Neural cell (in vitro differentiated cells): ENCODE measurements around the gene HRH4. TPM values are rescaled to one million over a fixed set of nuclear protein-coding genes. Genes with fewer than 3 reads are reported as not detected.

Experiments
- H2AFZ ChIP-seq: fragments of 200-600, 300-800 bp; sonication (generic), shearing (Covaris generic); 2 replicates; pipeline ENCODE4 v1.6.0; 2014; ENCODE audit warnings: low read depth, mild to moderate bottlenecking, antibody characterized with exemption, low read length, moderate library complexity
- H3F3A ChIP-seq: fragments of 200-600 bp; shearing (Covaris generic); 2 replicates; pipeline ENCODE4 v1.6.1; 2016; ENCODE audit warnings: mild to moderate bottlenecking, moderate library complexity, mixed read lengths, antibody characterized with exemption, low read length; ENCODE audit not compliant: insufficient read depth, poor library complexity, severe bottlenecking
- H3K27ac ChIP-seq: fragments of 200-600, 300-800 bp; sonication (generic), shearing (Covaris generic); 2 replicates; pipeline ENCODE4 v1.5.1; 2014; ENCODE audit warnings: mild to moderate bottlenecking, low read length, moderate library complexity
- H3K27me3 ChIP-seq: fragments of 300-800, 200-600 bp; sonication (generic), shearing (Covaris generic); 2 replicates; pipeline ENCODE4 v1.6.0; 2014; ENCODE audit warnings: mild to moderate bottlenecking, low read depth, low read length, moderate library complexity; ENCODE audit not compliant: insufficient read depth
- H3K36me3 ChIP-seq: fragments of 300-800, 200-600 bp; sonication (generic), shearing (Covaris generic); 2 replicates; pipeline ENCODE4 v1.5.1; 2014; ENCODE audit warnings: mild to moderate bottlenecking, antibody characterized with exemption, low read length, moderate library complexity; ENCODE audit not compliant: insufficient read depth
- H3K4me2 ChIP-seq: fragments of 300-800, 200-600 bp; sonication (generic), shearing (Covaris generic); 2 replicates; pipeline ENCODE4 v1.6.0; 2014; ENCODE audit warnings: mild to moderate bottlenecking, low read length
- H3K4me3 ChIP-seq: fragments of 300-800, 200-600 bp; sonication (generic), shearing (Covaris generic); 2 replicates; pipeline ENCODE4 v1.5.1; 2014; ENCODE audit warnings: mild to moderate bottlenecking, low read length, moderate library complexity
- H3K79me2 ChIP-seq: fragments of 200-600 bp; shearing (Covaris generic); replicated peaks from 2 replicates; pipeline ENCODE4 v1.6.0; 2014; ENCODE audit warnings: mild to moderate bottlenecking, low read length, moderate library complexity; ENCODE audit not compliant: insufficient read depth
- H3K9ac ChIP-seq: fragments of 300-800, 200-600 bp; sonication (generic), shearing (Covaris generic); 2 replicates; pipeline ENCODE4 v1.6.1; 2016; ENCODE audit warnings: mild to moderate bottlenecking, low read length, mixed read lengths
- H3K9me2 ChIP-seq: fragments of 200-600 bp; shearing (Covaris generic); 2 replicates; pipeline ENCODE4 v1.6.1; 2016; ENCODE audit warnings: mild to moderate bottlenecking, low read length, mixed read lengths; ENCODE audit not compliant: insufficient read depth
- H3K9me3 ChIP-seq: fragments of 200-600, 300-800 bp; sonication (generic), shearing (Covaris generic); 2 replicates; pipeline ENCODE4 v1.6.1; 2016; ENCODE audit warnings: mild to moderate bottlenecking, mixed run types, low read length, moderate library complexity, mixed read lengths
- H4K20me1 ChIP-seq: fragments of 200-600 bp; shearing (Covaris generic); 2 replicates; pipeline ENCODE4 v1.6.1; 2016; ENCODE audit warnings: mild to moderate bottlenecking, mixed run types; ENCODE audit not compliant: insufficient read depth
- CTCF ChIP-seq: fragments of 450-650 bp; IDR thresholded peaks from 2 replicates; pipeline ENCODE4 v1.5.1; 2014; ENCODE audit warnings: antibody characterized with exemption, mild to moderate bottlenecking, moderate library complexity; ENCODE audit not compliant: poor library complexity, severe bottlenecking
- EP300 ChIP-seq: fragments of 450-650 bp; conservative IDR thresholded peaks from 2 replicates; pipeline ENCODE4 v1.6.1; 2014; ENCODE audit warnings: antibody characterized with exemption, mild to moderate bottlenecking, moderate library complexity; ENCODE audit not compliant: poor library complexity, severe bottlenecking
- EZH2 ChIP-seq: fragments of 200-600, 300-800 bp; shearing (Covaris generic), sonication (generic); IDR thresholded peaks from 2 replicates; pipeline ENCODE4 v1.6.1; 2014; ENCODE audit warnings: antibody characterized with exemption, low read length, borderline replicate concordance, mild to moderate bottlenecking; ENCODE audit not compliant: insufficient read depth, poor library complexity, severe bottlenecking
- MXI1 ChIP-seq: fragments of 450-650 bp; conservative IDR thresholded peaks from 2 replicates; pipeline ENCODE4 v1.6.1; 2014; ENCODE audit warnings: antibody characterized with exemption, mild to moderate bottlenecking; ENCODE audit not compliant: poor library complexity, severe bottlenecking
- POLR2AphosphoS5 ChIP-seq: IDR thresholded peaks from 2 replicates; pipeline ENCODE4 v1.6.1; 2012
- RAD21 ChIP-seq: fragments of 450-650 bp; conservative IDR thresholded peaks from 2 replicates; pipeline ENCODE4 v1.6.1; 2014; ENCODE audit warnings: antibody characterized with exemption, mild to moderate bottlenecking, moderate library complexity
- REST ChIP-seq: IDR thresholded peaks from 2 replicates; pipeline ENCODE4 v1.6.1; 2012; ENCODE audit warnings: borderline replicate concordance
- SMC3 ChIP-seq: fragments of 450-650 bp; conservative IDR thresholded peaks from 2 replicates; pipeline ENCODE4 v1.6.1; 2014; ENCODE audit warnings: antibody characterized with exemption, mild to moderate bottlenecking, moderate library complexity; ENCODE audit not compliant: poor library complexity
- TAF1 ChIP-seq: IDR thresholded peaks from 2 replicates; pipeline ENCODE4 v1.6.1; 2012; ENCODE audit warnings: low read depth
- polyA plus RNA-seq: library from polyadenylated mRNA; depleted of rRNA; stranded (reverse); fragments of >200 nt; gene quantifications from 2 replicates; pipeline ENCODE4 v1.2.3, GENCODE V29; 2014

The HRH4 gene
- polyA plus RNA-seq, 1 donor from 2014 or later = not detected

GRCh38 chr18:24482821-24483220, 22.4 kb downstream of the HRH4 start:
- Histone ChIP-seq H3K9me2 (no peaks in the 10 kb centered on the region), H3K27me3 (no peaks in the 10 kb centered on the region), H3K4me2 (no peak overlapping the region), H2AFZ (no peak overlapping the region), H3K9ac (no peak overlapping the region), H4K20me1 (no peaks in the 10 kb centered on the region), H3K9me3 (no peaks in the 10 kb centered on the region), H3F3A (no peaks in the 10 kb centered on the region), H3K36me3 (no peaks in the 10 kb centered on the region), H3K4me3 (no peak overlapping the region), H3K27ac (no peak overlapping the region), H3K79me2 (no peaks in the 10 kb centered on the region)
- TF ChIP-seq SMC3 = no peak

GRCh38 chr18:24485681-24486080, 25.2 kb downstream of the HRH4 start:
- H3K4me3 ChIP-seq = no peak overlapping the region
- no peaks in the 10 kb centered on the region for H3K9me2 ChIP-seq
- H3K27ac ChIP-seq = no peak overlapping the region
- H3K79me2 ChIP-seq = no peaks in the 10 kb centered on the region
- no peak overlapping the region for H3K9ac ChIP-seq
- H3F3A ChIP-seq = no peaks in the 10 kb centered on the region
- H2AFZ ChIP-seq = no peak overlapping the region
- no peaks in the 10 kb centered on the region for H4K20me1 ChIP-seq
- no peaks in the 10 kb centered on the region for H3K36me3 ChIP-seq
- no peaks in the 10 kb centered on the region for H3K27me3 ChIP-seq
- H3K4me2 ChIP-seq = no peak overlapping the region
- no peaks in the 10 kb centered on the region for H3K9me3 ChIP-seq
- TF ChIP-seq CTCF (no peak), MXI1 (no peak), SMC3 (no peak), REST (no peak), TAF1 (no peak), EP300 (no peak), POLR2AphosphoS5 (no peak), EZH2 (no peak), RAD21 (no peak)

- no peaks in the 10 kb centered on the region for H3K36me3 ChIP-seq
- no peaks in the 10 kb centered on the region for H3F3A ChIP-seq
- H3K27ac ChIP-seq = no peak overlapping the region
- H3K4me3 ChIP-seq = no peak overlapping the region
- H3K4me2 ChIP-seq = no peak overlapping the region
- no peak overlapping the region for H2AFZ ChIP-seq
- TF ChIP-seq EZH2 (no peak), REST (no peak), TAF1 (no peak), POLR2AphosphoS5 (no peak), SMC3 (no peak), CTCF (no peak), MXI1 (no peak), EP300 (no peak), RAD21 (no peak)
- no peaks in the 10 kb centered on the region for H3K79me2 ChIP-seq
- H3K9ac ChIP-seq = no peak overlapping the region
- no peaks in the 10 kb centered on the region for H3K9me3 ChIP-seq
- no peaks in the 10 kb centered on the region for H3K27me3 ChIP-seq
- no peaks in the 10 kb centered on the region for H3K9me2 ChIP-seq
- no peaks in the 10 kb centered on the region for H4K20me1 ChIP-seq
These were observed 26.2 kb downstream of the HRH4 start for GRCh38 chr18:24486684-24487083.
